SK-N-SH (cell line): ENCODE data around the gene CATSPERE.

Source experiments
- RFX5 ChIP-seq: IDR thresholded peaks from 2 replicates; pipeline ENCODE4 v1.6.1; 2012; ENCODE audit warnings: mild to moderate bottlenecking, improper control_type of control experiment, low read length
- TAF1 ChIP-seq: IDR thresholded peaks from 2 replicates; pipeline ENCODE4 v1.6.1; 2012; ENCODE audit warnings: low read depth, mild to moderate bottlenecking, low read length, moderate library complexity, borderline replicate concordance
- TF ChIP-seq, protein P1 (sequence below): fragments of 200-600 bp; sonication (generic); IDR thresholded peaks from 2 replicates; pipeline ENCODE4 v1.6.1; 2017; ENCODE audit warnings: antibody characterized with exemption, mild to moderate bottlenecking, moderate library complexity

DNA sequence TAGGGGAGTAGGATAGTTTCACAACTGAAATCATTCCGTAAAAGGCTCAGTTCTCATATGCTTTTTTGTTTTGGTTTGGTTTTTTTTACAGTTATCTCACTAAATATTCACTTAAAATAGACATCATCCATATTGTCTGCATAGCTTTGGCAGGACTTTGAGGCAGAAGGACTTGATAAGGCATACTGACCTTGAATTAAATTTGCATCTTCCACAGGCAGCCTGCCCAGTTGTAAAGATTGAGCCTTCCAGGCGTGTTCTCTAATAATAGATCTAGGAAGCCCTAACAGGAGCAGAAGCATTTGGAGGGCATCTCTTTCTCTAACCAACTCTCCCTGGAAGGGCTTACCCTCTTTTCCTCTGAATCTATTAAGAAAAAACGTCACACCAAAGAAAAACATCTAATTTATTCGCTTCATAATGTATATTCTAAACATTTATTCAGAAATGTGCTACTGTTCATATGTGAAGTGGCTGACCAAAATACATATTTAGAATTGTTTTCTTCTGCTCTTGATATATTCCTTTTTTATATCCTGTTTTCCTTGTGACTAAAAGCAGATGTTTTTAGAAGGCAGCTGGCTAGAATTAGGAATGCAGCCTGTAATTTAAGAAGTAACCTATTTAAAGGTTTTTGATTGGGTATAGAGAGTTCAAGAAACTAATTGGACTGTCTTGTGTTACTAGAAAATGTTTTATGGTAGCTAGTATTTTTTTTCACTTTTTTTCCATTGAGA, 212.0 kb downstream of the CATSPERE start:
- TF ChIP-seq TAF1 (no peak), RFX5 (no peak)
- TF ChIP-seq, protein P1, sequence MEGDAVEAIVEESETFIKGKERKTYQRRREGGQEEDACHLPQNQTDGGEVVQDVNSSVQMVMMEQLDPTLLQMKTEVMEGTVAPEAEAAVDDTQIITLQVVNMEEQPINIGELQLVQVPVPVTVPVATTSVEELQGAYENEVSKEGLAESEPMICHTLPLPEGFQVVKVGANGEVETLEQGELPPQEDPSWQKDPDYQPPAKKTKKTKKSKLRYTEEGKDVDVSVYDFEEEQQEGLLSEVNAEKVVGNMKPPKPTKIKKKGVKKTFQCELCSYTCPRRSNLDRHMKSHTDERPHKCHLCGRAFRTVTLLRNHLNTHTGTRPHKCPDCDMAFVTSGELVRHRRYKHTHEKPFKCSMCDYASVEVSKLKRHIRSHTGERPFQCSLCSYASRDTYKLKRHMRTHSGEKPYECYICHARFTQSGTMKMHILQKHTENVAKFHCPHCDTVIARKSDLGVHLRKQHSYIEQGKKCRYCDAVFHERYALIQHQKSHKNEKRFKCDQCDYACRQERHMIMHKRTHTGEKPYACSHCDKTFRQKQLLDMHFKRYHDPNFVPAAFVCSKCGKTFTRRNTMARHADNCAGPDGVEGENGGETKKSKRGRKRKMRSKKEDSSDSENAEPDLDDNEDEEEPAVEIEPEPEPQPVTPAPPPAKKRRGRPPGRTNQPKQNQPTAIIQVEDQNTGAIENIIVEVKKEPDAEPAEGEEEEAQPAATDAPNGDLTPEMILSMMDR: no peak
